Liver (tissue), 9 donors: ENCODE data around the gene KLF13. TPM values are rescaled to one million over a fixed set of nuclear protein-coding genes. Genes with fewer than 3 reads are reported as not detected.

Source experiments
- DNase-seq: peaks from one replicate; pipeline ENCODE4 v3.0.0-alpha.2; 2017; ENCODE audit warnings: low spot score
- H3K27ac ChIP-seq, 2 donors: one replicate each; pipeline ENCODE4 v1.7.0; 2013; ENCODE audit warnings: inconsistent platforms in 2 of 2, low read length in 2 of 2, control low read depth in 1 of 2, low read depth in 1 of 2, mild to moderate bottlenecking in 1 of 2
- H3K27me3 ChIP-seq, 4 donors: one replicate each; pipeline versions ENCODE4 v1.6.1 to v1.7.0; 2013; ENCODE audit warnings: low read length in 3 of 4, inconsistent platforms in 1 of 4, mild to moderate bottlenecking in 1 of 4, moderate library complexity in 1 of 4; ENCODE audit not compliant: control insufficient read depth in 4 of 4, insufficient read depth in 4 of 4
- H3K36me3 ChIP-seq, 4 donors: one replicate each; pipeline versions ENCODE4 v1.6.1 to v1.7.0; 2013; ENCODE audit warnings: low read length in 3 of 4, mild to moderate bottlenecking in 3 of 4, low read depth in 1 of 4, moderate library complexity in 1 of 4; ENCODE audit not compliant: control insufficient read depth in 4 of 4, insufficient read depth in 3 of 4
- H3K4me1 ChIP-seq, 4 donors: one replicate each; pipeline versions ENCODE4 v1.6.1 to v1.7.0; 2013; ENCODE audit warnings: low read length in 3 of 4, mild to moderate bottlenecking in 3 of 4, moderate library complexity in 1 of 4; ENCODE audit not compliant: control insufficient read depth in 4 of 4, insufficient read depth in 4 of 4
- H3K4me3 ChIP-seq, 3 donors: one replicate each; pipeline versions ENCODE4 v1.6.1 to v1.7.0; 2013; ENCODE audit warnings: low read length in 3 of 3, control low read depth in 1 of 3, low read depth in 1 of 3, mild to moderate bottlenecking in 1 of 3
- H3K9ac ChIP-seq, 2 donors: one replicate each; pipeline ENCODE4 v1.7.0; 2013; ENCODE audit warnings: low read length in 2 of 2, mild to moderate bottlenecking in 2 of 2, moderate library complexity in 2 of 2, control low read depth in 1 of 2, low read depth in 1 of 2
- H3K9me3 ChIP-seq, 4 donors: one replicate each; pipeline versions ENCODE4 v1.6.1 to v1.7.0; 2013; ENCODE audit warnings: low read length in 3 of 4; ENCODE audit not compliant: control insufficient read depth in 4 of 4
- FOXA2 ChIP-seq: IDR thresholded peaks from 2 replicates; pipeline ENCODE4 v1.6.1; 2016; ENCODE audit warnings: antibody characterized with exemption
- GABPA ChIP-seq, 2 donors: IDR thresholded peaks in 1 of 2; conservative IDR thresholded peaks in 1 of 2; 2 replicates each; pipeline ENCODE4 v1.6.1; 2016; ENCODE audit warnings: antibody characterized with exemption in 2 of 2, mild to moderate bottlenecking in 1 of 2, moderate library complexity in 1 of 2
- HNF4G ChIP-seq: IDR thresholded peaks from 2 replicates; pipeline ENCODE4 v1.6.1; 2016; ENCODE audit warnings: antibody characterized with exemption
- JUND ChIP-seq, 2 donors: IDR thresholded peaks; 2 replicates each; pipeline ENCODE4 v1.6.1; 2016; ENCODE audit warnings: antibody characterized with exemption in 2 of 2
- RAD21 ChIP-seq, 2 donors: IDR thresholded peaks; 2 replicates each; pipeline ENCODE4 v1.6.1; 2016; ENCODE audit warnings: antibody characterized with exemption in 2 of 2, mild to moderate bottlenecking in 2 of 2
- RXRA ChIP-seq, 2 donors: IDR thresholded peaks; 2 replicates each; pipeline ENCODE4 v1.6.1; 2017 to 2018; ENCODE audit warnings: antibody characterized with exemption in 2 of 2, mild to moderate bottlenecking in 1 of 2
- TAF1 ChIP-seq: conservative IDR thresholded peaks from 2 replicates; pipeline ENCODE4 v1.6.1; 2016; ENCODE audit warnings: antibody characterized with exemption, mild to moderate bottlenecking
- YY1 ChIP-seq: IDR thresholded peaks from 2 replicates; pipeline ENCODE4 v1.6.1; 2016; ENCODE audit warnings: antibody characterized with exemption, mild to moderate bottlenecking
- WGBS: extraction: QIAGEN DNeasy Blood & Tissue Kit; methylation state at CpG from one replicate; pipeline ENCODE4 v1.1.7; 2013; 5-methylcytosine and 5-hydroxymethylcytosine counted together
- polyA plus RNA-seq, 2 donors: library from polyadenylated mRNA; stranded (reverse) in 1 of 2; unstranded in 1 of 2; fragments of 200-250 nt in 1 of 2; fragments of >200 nt in 1 of 2; fragmentation: Nextera tagmentation in 1 of 2; extraction: Ambion mirVana in 1 of 2; gene quantifications; one replicate each; pipeline versions ENCODE4 v1.2.1 to v1.2.3, GENCODE V29; 2013 to 2015
- total RNA-seq, 2 donors: library from RNA; depleted of rRNA; stranded (reverse); fragments of >200 nt; gene quantifications; one replicate each; pipeline ENCODE4 v1.2.3, GENCODE V29; 2014
- TF ChIP-seq, protein P1 (sequence below): fragments of 150-350 bp; IDR thresholded peaks from 2 replicates; pipeline ENCODE4 v1.5.1; 2017; ENCODE audit warnings: improper control_type of control experiment, low read depth, low read length; ENCODE audit not compliant: missing input control
- TF ChIP-seq, protein P2 (sequence below): IDR thresholded peaks from 2 replicates; pipeline ENCODE4 v1.6.1; 2016; ENCODE audit warnings: antibody characterized with exemption
- TF ChIP-seq, protein P3 (sequence below): IDR thresholded peaks from 2 replicates; pipeline ENCODE4 v1.6.1; 2016; ENCODE audit warnings: antibody characterized with exemption
- TF ChIP-seq, protein P4 (sequence below): IDR thresholded peaks from 2 replicates; pipeline ENCODE4 v1.6.1; 2016; ENCODE audit warnings: antibody characterized with exemption, mild to moderate bottlenecking
- donor health status: healthy.
- donor health status: healthy.
- donor health status: healthy.
- donor health status: healthy.
- donor health status: healthy.

The KLF13 gene
- total and polyA plus RNA-seq, 4 donors: 17.4 to 77.1 (median 57.5) TPM

DNA sequence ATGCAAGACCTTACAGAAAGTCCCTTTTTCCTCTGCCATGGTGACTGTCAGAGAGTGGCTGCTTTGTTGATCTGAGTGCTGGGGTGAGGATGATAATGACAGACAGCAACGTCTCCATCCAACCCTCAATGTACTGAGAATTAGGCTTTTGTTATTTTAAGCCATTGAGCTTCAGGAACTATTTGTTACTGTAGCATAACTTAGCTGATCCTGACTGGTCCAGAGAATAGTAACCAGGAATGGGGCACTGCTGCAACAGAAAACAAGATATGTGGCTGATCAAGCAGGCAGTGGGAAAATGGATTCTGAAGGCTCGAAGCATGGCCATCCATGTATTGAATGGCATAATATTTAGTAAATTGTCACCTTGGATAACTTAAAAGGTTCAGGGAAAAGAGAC, 5.2 kb upstream of the KLF13 start:
- TF ChIP-seq RAD21 (IDR thresholded peaks at IDR 0.05) (no peak), GABPA (IDR thresholded peaks at IDR 0.05 in 1 of 2, conservative IDR thresholded peaks at IDR 0.05 in 1 of 2) (no peak), RXRA (IDR thresholded peaks at IDR 0.05) (no peak)
- no peak for DNase-seq
- Histone ChIP-seq H3K27ac (no peak overlapping the region), H3K9ac (no peak overlapping the region), H3K9me3 (no peaks in the 10 kb centered on the region), H3K4me1 (peaks cover 1 to 27% (median 16%) of the 10 kb centered on the region in 4 donors), H3K36me3 (no peaks in the 10 kb centered on the region), H3K27me3 (no peaks in the 10 kb centered on the region), H3K4me3 (no peak overlapping the region)
- 96% methylated on average over 2 of the region's 2 CpGs for WGBS

DNA sequence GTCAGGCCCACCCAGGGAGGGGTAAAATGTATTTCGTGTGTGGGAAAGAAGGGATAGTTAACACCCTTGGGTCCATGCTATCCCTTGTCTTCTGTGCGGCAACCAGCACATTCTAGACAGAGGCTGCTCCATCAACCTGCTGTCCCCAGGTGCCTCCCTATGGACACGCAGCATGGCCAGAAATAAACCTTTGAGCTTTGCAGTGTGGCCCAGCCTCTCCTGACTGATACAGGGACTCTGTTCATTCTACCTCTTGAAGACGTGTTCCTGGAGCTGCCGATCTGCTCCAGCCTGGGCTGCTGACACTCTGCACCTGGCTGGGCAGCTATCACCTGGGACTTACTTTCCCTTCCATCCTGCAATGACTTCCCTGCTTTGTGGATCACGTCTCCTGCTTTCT, 4.1 kb upstream of the KLF13 start:
- Histone ChIP-seq H3K27me3 (no peaks in the 10 kb centered on the region), H3K27ac (no peak overlapping the region), H3K4me1 (peaks cover under 1 to 21% (median 14%) of the 10 kb centered on the region in 4 donors), H3K36me3 (no peaks in the 10 kb centered on the region), H3K4me3 (no peak overlapping the region), H3K9ac (no peak overlapping the region), H3K9me3 (no peaks in the 10 kb centered on the region)
- DNase-seq: no peak
- TF ChIP-seq, protein P1, sequence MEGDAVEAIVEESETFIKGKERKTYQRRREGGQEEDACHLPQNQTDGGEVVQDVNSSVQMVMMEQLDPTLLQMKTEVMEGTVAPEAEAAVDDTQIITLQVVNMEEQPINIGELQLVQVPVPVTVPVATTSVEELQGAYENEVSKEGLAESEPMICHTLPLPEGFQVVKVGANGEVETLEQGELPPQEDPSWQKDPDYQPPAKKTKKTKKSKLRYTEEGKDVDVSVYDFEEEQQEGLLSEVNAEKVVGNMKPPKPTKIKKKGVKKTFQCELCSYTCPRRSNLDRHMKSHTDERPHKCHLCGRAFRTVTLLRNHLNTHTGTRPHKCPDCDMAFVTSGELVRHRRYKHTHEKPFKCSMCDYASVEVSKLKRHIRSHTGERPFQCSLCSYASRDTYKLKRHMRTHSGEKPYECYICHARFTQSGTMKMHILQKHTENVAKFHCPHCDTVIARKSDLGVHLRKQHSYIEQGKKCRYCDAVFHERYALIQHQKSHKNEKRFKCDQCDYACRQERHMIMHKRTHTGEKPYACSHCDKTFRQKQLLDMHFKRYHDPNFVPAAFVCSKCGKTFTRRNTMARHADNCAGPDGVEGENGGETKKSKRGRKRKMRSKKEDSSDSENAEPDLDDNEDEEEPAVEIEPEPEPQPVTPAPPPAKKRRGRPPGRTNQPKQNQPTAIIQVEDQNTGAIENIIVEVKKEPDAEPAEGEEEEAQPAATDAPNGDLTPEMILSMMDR: no peak
- peak in 1 of 2 donors; percentile 6 for TF ChIP-seq RAD21 (IDR thresholded peaks at IDR 0.05)
- 68% methylated on average over 6 of the region's 6 CpGs for WGBS

DNA sequence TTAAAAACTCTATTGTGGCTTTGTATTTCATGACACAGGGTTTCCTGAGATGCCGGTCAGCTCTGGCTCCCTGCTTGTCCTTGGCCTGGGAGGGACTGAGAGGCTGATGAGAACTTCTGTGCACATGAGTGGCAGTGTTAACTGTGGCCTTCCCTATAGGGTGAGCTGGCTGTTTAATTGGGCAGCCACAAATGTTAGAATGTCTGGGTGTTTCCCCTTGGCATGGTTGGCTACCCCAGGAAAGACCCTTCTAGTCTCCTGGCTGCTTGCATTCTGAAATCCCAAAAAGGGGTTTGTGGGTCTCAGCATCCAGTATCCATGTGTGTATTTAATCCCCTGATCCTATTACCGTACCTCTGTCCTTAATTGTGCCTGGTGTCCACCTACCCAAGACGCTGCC, 3.0 kb upstream of the KLF13 start:
- H3K4me3 ChIP-seq: no peak overlapping the region
- peaks cover 0 to 11% (median 9%) of the 10 kb centered on the region in 4 donors for H3K4me1 ChIP-seq
- DNase-seq: no peak
- H3K36me3 ChIP-seq: no peaks in the 10 kb centered on the region
- H3K9me3 ChIP-seq: no peaks in the 10 kb centered on the region
- H3K9ac ChIP-seq: no peak overlapping the region
- no peak overlapping the region for H3K27ac ChIP-seq
- no peaks in the 10 kb centered on the region for H3K27me3 ChIP-seq
- WGBS: 91% methylated on average over 3 of the region's 3 CpGs
- TF ChIP-seq YY1 (no peak), RAD21 (IDR thresholded peaks at IDR 0.05) (no peak), GABPA (IDR thresholded peaks at IDR 0.05 in 1 of 2, conservative IDR thresholded peaks at IDR 0.05 in 1 of 2) (no peak), FOXA2 (no peak), TAF1 (no peak), JUND (IDR thresholded peaks at IDR 0.05) (no peak), RXRA (IDR thresholded peaks at IDR 0.05) (no peak), HNF4G (no peak)
- TF ChIP-seq, protein P2, sequence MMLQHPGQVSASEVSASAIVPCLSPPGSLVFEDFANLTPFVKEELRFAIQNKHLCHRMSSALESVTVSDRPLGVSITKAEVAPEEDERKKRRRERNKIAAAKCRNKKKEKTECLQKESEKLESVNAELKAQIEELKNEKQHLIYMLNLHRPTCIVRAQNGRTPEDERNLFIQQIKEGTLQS: no peak
- TF ChIP-seq, protein P1: no peak
- TF ChIP-seq, protein P3, sequence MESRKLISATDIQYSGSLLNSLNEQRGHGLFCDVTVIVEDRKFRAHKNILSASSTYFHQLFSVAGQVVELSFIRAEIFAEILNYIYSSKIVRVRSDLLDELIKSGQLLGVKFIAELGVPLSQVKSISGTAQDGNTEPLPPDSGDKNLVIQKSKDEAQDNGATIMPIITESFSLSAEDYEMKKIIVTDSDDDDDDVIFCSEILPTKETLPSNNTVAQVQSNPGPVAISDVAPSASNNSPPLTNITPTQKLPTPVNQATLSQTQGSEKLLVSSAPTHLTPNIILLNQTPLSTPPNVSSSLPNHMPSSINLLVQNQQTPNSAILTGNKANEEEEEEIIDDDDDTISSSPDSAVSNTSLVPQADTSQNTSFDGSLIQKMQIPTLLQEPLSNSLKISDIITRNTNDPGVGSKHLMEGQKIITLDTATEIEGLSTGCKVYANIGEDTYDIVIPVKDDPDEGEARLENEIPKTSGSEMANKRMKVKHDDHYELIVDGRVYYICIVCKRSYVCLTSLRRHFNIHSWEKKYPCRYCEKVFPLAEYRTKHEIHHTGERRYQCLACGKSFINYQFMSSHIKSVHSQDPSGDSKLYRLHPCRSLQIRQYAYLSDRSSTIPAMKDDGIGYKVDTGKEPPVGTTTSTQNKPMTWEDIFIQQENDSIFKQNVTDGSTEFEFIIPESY: no peak
- TF ChIP-seq, protein P4, sequence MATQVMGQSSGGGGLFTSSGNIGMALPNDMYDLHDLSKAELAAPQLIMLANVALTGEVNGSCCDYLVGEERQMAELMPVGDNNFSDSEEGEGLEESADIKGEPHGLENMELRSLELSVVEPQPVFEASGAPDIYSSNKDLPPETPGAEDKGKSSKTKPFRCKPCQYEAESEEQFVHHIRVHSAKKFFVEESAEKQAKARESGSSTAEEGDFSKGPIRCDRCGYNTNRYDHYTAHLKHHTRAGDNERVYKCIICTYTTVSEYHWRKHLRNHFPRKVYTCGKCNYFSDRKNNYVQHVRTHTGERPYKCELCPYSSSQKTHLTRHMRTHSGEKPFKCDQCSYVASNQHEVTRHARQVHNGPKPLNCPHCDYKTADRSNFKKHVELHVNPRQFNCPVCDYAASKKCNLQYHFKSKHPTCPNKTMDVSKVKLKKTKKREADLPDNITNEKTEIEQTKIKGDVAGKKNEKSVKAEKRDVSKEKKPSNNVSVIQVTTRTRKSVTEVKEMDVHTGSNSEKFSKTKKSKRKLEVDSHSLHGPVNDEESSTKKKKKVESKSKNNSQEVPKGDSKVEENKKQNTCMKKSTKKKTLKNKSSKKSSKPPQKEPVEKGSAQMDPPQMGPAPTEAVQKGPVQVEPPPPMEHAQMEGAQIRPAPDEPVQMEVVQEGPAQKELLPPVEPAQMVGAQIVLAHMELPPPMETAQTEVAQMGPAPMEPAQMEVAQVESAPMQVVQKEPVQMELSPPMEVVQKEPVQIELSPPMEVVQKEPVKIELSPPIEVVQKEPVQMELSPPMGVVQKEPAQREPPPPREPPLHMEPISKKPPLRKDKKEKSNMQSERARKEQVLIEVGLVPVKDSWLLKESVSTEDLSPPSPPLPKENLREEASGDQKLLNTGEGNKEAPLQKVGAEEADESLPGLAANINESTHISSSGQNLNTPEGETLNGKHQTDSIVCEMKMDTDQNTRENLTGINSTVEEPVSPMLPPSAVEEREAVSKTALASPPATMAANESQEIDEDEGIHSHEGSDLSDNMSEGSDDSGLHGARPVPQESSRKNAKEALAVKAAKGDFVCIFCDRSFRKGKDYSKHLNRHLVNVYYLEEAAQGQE: no peak
